Posterior cingulate gyrus (tissue), 11 donors: Measurements from ENCODE around the gene ASIC2.
"Not testable (repeated sequence)": the region's sequence is repeated elsewhere in the genome, so short reads cannot be mapped to it uniquely, and the experiment has no call there.

Experiments used
- DNase-seq, 10 donors: peaks; one replicate each; pipeline versions ENCODE4 v3.0.0 to v3.0.0-alpha.2; 2020 to 2021; ENCODE audit warnings: mixed read lengths in 3 of 10
- intact Hi-C: fragments of 100-400 bp; cut with DNase I; formaldehyde crosslinking; loops from one replicate; pipeline ENCODE4 v1.15.1; 2023

ASIC2 gene

GRCh38 chr17:32970281-32970680 is 322.8 kb downstream of the ASIC2 start:
- intact Hi-C loops: no loop called here
- DNase-seq: no peak

- intact Hi-C loops, DNase-seq: not testable (repeated sequence)
Measured at GRCh38 chr17:32969231-32969630, 323.9 kb downstream of the ASIC2 start.

DNA sequence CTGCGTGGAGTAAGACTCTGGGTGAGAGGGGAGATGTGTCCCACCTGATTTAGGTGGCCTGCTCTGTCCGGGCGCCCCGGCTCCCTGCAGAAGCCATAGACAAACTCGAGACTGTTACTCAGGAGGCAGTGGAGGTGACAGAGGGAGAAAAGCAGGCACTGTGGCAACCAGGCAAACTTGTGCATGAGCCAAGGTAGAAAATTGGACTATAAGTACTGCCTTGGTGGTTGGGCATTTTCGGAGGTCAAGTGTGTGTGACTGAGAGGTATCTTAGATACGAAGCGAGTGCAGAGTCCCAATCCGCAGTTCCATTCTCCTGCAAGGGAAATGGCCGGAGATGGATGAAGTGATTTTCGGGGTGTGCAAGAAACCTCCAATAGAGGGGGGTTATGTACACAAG is 328.6 kb downstream of the ASIC2 start:
- intact Hi-C loops: no loop called here

More for the DNA sequence above, 328.6 kb downstream of the ASIC2 start:
- DNase-seq: no peak
